Fibroblast of skin of scalp (primary cell): ENCODE data around the gene RAB23. TPM values are rescaled to one million over a fixed set of nuclear protein-coding genes. Genes with fewer than 3 reads are reported as not detected.
"Not testable (repeated sequence)": the region's sequence is repeated elsewhere in the genome, so short reads cannot be mapped to it uniquely, and the experiment has no call there.

Experiments used
- DNase-seq: peaks from one replicate; pipeline ENCODE4 v3.0.0-alpha.2; 2013
- polyA plus RNA-seq, 2 experiments: library from polyadenylated mRNA; unstranded; fragments of 120-200 nt; gene quantifications; one replicate each; pipeline ENCODE4 v1.2.1, GENCODE V29; 2013; ENCODE audit not compliant: insufficient read length in 2 of 2

RAB23 gene
- 73.5 TPM for polyA plus RNA-seq (2013, experiment 1 of 2; ENCODE audit: insufficient read length)
- 81.9 TPM for polyA plus RNA-seq (2013, experiment 2 of 2; ENCODE audit: insufficient read length)

DNA sequence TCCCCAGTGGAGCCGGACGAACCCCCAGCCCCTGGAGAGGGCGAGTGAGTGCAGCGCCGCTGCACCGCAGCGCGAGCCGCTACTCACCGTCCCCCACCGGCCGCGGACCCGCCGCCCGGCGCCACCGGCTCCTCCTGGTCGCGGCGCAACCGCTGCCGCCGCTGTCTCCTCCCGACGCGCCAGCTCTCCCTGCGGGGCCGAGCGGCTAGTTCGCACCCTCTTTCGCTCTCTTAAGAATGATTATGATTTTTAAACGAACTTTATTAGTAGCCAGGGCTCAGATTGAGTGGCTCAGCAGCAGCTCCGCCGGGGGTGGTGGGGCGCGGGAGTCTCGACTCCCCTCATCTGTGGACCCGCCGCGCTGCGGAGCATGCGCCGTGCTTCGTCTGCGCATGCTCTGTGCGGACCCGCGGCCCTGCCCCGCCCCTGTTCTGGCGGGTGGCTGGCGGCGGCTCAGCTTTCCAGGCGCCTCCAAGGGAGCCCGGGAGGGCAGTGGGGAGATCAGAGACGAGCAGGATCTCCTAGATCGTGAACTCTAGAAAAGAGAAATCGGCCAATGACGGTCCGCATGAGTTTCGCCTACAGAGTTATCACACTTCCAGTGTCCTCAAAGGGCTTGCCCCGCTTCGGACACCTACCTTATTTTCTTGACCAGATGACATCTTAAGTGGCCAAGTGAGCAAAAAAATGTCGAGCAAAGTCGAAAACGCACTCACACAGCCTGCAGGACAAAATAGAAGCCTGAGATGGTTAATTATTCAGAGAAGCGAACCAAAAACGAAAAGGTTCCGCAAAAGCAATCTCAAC, at the start of gene RAB23:
RAB23 (minus strand) TSS at position 372 of the 807 bp plus-strand sequence. CDS start 11,927 bp downstream, outside the sequence.
- peak; percentile 90 for DNase-seq

DNA sequence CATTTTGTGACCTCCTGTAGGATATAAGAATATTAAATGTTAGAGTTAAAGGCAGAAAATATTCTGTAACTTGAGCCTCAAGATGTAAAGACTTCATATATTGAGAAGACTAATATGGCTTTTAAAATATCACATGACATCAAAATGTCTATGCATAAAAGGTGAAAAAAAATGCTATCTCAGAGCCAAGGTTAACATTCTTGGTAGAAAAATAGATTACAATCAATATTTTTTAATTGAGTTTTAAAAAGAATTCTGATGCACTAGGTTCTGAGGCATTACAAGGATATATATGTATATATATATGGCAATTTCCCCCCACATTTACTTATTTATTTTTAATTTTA, 46.2 kb upstream of the RAB23 start:
- no peak for DNase-seq

- DNase-seq = peak; percentile 99
These were observed 45.6 kb upstream of the RAB23 start for GRCh38 chr6:57267586-57268293.

- peak; percentile 85 for DNase-seq
These were observed 43.7 kb upstream of the RAB23 start for GRCh38 chr6:57265755-57266221.

GRCh38 chr6:57263739-57264138, 41.6 kb upstream of the RAB23 start:
- DNase-seq = no peak

- DNase-seq = peak; percentile 96
These were observed 41.0 kb upstream of the RAB23 start for GRCh38 chr6:57262901-57263694.

DNA sequence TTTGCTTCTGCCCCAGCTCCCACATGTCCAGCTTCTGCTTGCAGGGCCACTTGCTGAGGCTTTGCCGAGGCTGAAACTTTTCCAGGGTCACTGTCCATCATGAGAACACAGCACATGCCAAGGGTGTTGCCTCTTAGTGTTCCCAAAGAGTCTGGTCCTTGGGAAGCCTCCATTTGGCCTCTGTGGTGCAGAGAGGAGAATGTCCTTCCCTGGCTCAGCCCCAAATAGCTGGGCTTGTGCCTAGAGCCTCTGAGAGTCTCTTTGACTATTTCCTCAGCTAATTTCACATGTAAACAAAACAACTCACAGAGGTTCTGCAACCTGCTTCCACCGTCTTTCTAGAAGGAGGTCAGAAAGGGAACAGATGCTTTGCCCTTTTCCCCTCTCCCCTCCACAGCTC, 40.4 kb upstream of the RAB23 start:
- DNase-seq = peak; percentile 56

- no peak for DNase-seq
These were observed 39.8 kb upstream of the RAB23 start for GRCh38 chr6:57261926-57262325.

GRCh38 chr6:57259064-57259463, 37.0 kb upstream of the RAB23 start:
- DNase-seq = no peak

DNA sequence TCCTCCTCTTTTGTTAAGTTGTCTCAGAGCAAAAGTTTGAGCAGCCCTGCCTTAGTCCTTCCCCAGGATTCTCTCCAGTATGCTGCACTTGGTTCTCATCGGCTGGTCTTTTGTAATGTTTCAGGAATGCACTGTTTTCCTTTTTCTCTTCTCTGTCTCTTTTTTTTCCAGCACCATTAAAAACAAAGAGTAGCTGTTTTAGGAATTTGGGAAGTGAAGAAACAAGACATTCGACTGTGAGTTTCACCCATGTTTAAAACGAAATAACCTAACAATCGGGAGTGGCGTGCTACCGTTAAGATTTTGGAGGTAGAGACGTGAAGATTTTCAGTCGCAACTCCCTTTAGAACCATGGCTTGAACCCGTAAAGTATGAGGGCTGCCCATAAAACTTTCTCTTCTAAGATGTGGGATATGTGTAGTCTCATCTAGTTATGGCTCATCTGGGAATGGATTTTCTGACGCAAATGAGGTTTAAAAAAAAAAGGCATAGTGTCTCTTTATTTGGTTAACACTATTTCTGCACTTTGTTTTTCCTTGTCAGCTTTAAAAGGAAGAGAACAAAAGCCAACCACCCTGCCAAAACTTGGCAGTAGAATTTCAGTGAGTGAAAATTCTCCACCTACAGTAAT, 35.9 kb upstream of the RAB23 start:
- peak; percentile 91 for DNase-seq

DNA sequence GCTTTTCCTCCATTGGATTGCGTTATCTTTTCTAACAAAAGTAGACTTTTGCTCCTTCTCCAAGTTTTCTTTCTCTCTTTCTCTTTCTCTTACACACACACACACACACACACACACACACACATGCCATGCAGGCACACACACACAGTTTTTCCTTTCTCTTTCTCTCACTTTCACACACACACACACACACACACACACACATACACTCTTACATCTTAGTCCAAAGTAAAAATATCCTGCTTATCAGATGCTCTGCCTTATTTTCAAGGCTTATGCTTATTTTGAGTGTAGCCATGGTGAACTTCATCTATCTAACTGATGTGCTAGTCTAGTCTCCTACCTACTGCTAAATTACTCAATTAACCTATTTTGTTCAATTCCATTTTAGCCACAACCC, 34.4 kb upstream of the RAB23 start:
- DNase-seq = no peak

GRCh38 chr6:57255451-57256169, 33.5 kb upstream of the RAB23 start:
- no peak for DNase-seq

- DNase-seq = no peak
These were observed 32.1 kb upstream of the RAB23 start for GRCh38 chr6:57254055-57254717.

DNA sequence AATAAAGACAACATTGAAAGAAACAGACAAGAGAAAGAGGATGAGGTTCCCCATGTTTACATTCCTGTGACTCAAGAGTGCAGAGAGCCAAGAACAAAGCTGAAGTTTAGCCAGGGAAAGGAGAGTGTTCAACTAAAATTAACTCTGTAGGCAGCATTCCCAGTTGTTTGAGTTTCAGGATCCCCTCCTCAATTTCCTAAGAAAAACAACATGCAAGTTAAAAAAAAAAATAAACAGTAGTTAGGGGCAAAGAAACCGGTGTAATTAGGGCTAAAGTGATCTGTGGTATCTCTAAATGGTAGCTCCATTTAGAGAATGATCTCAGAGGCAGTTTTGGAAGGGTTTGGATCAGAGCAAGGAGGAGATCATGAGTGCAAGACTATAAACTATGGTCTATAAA, 30.9 kb upstream of the RAB23 start:
- peak; percentile 63 for DNase-seq

DNA sequence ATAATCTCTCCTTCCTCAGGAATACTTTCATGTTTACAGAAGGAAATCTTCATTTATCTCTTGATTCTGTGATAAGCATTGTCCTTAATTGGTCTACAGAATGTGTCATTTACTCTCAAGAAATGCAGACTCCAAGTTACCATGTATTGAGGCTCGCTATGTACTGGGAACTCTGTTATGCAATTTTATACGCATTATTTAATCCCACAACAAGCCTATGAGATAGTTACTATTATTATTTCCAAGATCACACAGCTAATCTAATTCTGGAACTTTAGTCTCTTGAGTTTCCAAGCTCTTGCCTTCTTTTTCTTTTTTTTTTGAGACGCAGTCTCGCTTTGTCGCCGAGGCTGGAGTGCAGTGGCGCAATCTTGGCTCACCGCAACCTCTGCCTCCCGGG, 30.0 kb upstream of the RAB23 start:
- DNase-seq = no peak

DNA sequence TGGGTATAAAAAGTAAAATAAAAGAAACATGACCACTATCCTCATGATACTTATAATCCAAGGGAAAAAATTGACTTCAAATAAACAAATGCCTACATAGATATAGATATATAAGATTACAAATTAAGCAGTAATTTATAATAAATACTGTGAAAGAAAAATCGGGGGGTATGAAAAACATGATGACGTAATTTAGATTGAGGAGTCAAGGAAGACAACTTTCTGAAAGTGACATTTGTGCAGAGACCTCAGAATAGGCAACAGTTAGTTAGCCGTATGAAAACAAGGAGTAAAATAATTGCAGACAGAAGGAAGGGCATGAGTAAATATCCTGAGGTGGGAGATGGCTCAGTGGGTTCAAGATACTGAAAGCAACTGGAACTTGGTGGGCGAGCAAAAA, 28.2 kb upstream of the RAB23 start:
- DNase-seq = no peak

DNA sequence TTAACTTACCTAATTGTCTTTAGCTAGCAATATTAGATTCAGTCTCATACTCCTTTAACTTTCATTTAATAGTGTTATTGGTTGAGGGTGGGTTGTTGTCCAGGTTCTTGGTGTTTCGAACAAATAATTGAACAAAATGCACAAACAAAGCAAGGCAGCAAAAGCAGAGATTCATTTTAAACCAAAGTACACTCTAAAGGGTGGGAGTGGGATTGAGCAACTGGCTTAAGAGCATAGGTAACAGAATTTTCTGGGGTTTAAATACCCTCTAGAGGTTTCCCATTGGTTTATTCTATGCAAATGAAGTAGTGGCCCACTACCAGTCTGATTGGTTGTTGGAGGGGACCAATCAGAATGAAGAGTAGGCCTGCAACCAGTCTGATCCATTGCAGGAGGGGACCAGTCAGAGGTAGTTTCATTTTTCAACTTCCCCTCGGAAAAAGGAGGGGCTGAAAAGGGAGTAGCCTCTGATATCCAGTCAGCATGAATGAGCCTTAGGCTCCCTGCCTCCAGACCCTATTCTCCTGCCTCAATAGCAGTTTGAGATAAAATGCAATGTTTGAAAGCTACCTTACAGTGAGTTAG, 26.3 kb upstream of the RAB23 start:
- no peak for DNase-seq

- DNase-seq = peak; percentile 53
These were observed 25.5 kb upstream of the RAB23 start for GRCh38 chr6:57247603-57248002.

- DNase-seq = no peak
These were observed 24.2 kb upstream of the RAB23 start for GRCh38 chr6:57246307-57246706.

- no peak for DNase-seq
These were observed 21.8 kb upstream of the RAB23 start for GRCh38 chr6:57243954-57244353.

DNA sequence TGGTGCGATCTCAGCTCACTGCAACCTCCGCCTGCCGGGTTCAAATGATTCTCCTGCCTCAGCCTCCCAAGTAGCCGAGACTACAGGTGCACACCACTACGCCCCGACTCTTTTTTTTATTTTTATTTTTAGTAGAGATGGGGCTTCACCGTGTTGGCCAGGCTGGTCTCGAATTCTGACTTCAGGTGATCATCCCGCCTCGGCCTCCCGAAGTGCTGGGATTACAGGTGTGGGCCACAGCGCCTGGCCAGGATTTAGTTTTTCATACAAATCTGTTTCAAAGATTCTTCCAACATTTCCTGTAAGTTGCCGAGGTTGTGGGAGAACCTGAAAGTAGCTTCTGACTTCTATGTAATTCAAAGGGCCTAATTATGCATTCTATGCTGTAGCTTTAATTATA, 21.4 kb upstream of the RAB23 start:
- DNase-seq = not testable (repeated sequence)
